Erythroblast (primary cell): Measurements from ENCODE around the gene PARG.
"Not testable (repeated sequence)": the region's sequence is repeated elsewhere in the genome, so short reads cannot be mapped to it uniquely, and the experiment has no call there.

Source experiments
- DNase-seq, 2 experiments: peaks; one replicate each; lab custom pipeline; 2025; lab: John Stamatoyannopoulos, UW
- GATA1 ChIP-seq: IDR thresholded peaks from 2 replicates; pipeline ENCODE4 v1.6.1; 2011; ENCODE audit warnings: low read depth, mild to moderate bottlenecking, control low read depth, low read length, moderate library complexity
- POLR2A ChIP-seq: IDR thresholded peaks from 2 replicates; pipeline ENCODE4 v1.6.1; 2011; ENCODE audit warnings: mild to moderate bottlenecking, low read length

The PARG gene

GRCh38 chr10:49781247-49781646 is 160.6 kb downstream of the PARG start:
- DNase-seq, result no peak
- TF ChIP-seq GATA1 (no peak), POLR2A (no peak)

DNA sequence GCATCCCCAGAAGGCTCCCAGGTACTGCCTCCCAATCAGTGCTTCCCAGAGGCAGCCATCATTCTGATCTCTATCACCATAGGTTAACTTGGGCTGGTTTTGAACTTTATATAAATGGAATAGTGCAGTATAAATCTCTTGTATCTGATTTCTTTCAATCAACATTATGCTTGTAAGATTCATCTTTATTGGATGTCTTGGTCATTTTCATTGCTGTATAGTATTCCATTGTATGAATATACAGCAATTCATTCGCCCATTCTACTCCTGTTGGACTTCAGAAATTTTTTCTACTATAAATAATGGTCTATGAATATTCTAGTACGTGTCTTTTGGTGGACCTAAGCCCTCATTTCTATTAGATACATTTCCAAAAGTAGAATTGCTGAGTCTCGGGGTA is 163.6 kb downstream of the PARG start:
- no peak for TF ChIP-seq POLR2A
- TF ChIP-seq GATA1, result no peak
- no peak for DNase-seq

GRCh38 chr10:49776851-49777250 is 165.0 kb downstream of the PARG start:
- no peak for DNase-seq
- TF ChIP-seq GATA1, result no peak
- TF ChIP-seq POLR2A, result no peak

- DNase-seq, result no peak
- TF ChIP-seq GATA1 (no peak), POLR2A (no peak)
These were observed 166.8 kb downstream of the PARG start for GRCh38 chr10:49775014-49775413.

- DNase-seq, result not testable (repeated sequence)
These were observed 168.9 kb downstream of the PARG start for GRCh38 chr10:49772944-49773343.

DNA sequence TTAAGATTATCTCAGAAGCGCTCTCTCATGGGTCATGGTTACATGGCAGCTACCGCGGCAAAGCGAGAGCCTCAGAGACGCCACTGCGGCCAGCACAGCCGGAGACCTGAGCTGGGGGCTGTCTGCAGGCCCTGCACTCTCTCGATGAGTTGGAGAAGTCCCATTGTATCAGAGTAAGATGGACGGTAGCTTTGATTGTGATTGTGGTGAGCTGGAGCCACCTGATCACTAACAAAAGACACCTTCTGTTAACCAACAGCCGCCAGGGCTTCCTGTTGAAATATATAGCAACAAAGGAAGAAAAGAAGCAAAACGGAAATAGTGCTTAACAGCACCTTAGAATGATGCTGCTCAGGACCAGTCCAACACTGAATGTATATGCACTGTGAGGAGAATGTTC is 170.8 kb downstream of the PARG start:
- not testable (repeated sequence) for DNase-seq

GRCh38 chr10:49769692-49770091 is 172.1 kb downstream of the PARG start:
- no peak for DNase-seq
- no peak for TF ChIP-seq POLR2A
- no peak for TF ChIP-seq GATA1

GRCh38 chr10:49768731-49769130 is 173.1 kb downstream of the PARG start:
- TF ChIP-seq POLR2A, result no peak
- no peak for TF ChIP-seq GATA1
- DNase-seq, result no peak

- no peak for TF ChIP-seq POLR2A
- no peak for TF ChIP-seq GATA1
- no peak for DNase-seq
These were observed 173.5 kb downstream of the PARG start for GRCh38 chr10:49768329-49768728.
